ENCODE data around the gene GRAP2. TPM values are rescaled to one million over a fixed set of nuclear protein-coding genes. Genes with fewer than 3 reads are reported as not detected.
A peak's percentile ranks its signal among the peaks of the same experiment; 100 is the strongest.

Gene GRAP2
- total RNA-seq, 1 donor from 2014 or later: not detected

DNA sequence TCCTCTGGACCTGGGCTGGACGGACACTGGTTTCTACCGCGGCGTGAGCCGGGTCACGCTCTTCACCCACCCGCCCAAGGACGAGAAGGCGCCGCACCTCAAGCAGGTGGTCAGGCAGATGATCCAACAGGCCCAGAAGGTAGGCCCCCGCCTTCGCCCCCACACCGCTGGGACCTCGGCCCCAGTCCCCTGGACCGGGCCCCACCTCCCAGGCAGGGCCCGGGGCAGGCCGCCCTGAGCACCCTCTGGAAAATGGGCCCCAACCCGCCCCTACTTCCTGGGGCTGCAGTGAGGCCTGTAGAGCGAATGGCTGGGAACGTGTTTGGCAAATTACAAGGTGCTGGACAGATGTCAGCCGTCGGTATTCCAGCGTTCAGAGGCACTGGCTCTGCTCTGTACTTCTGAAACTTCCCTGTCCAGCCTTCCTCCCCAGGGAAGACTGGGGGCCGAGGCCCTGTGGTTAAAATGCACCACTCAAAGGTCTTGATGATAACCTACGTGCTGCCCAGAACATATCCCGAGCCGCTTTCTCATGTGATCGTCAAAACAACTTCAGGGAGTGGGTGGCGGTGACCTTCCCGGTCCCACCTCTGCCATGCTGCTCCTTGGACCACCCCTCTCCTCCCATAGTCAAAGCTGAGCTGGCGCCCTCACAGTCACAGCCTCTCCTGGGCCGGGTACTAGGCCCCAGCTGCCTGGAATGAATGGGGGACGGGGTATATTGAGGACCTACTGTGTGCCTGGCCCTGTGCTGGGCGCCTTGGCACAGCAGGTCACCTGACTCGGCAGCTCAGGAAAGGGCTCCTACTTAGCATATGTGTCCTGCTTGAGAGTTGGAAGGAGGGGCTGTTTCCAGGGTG is 94.7 kb downstream of the GRAP2 start:
- H3K36me3 Mint-ChIP-seq: no peaks in the 10 kb centered on the region

GRCh38 chr22:39996732-39997131 is 95.8 kb downstream of the GRAP2 start:
- H3K4me3 ChIP-seq: no peak overlapping the region
- no peak for TF ChIP-seq EZH2 (IDR thresholded peaks at IDR 0.05)
- no peak for TF ChIP-seq EZH2phosphoT487 (IDR thresholded peaks at IDR 0.05)
- no peak for TF ChIP-seq CTCF (IDR thresholded peaks at IDR 0.05)
- H3K79me2 ChIP-seq (ENCODE audit: low read depth): no peaks in the 10 kb centered on the region
- H3K4me1 ChIP-seq: peaks cover 45% of the 10 kb centered on the region
- DNase-seq (ENCODE audit: low spot score): no peak
- H3K27ac ChIP-seq: no peak overlapping the region
- no peak overlapping the region for H3K4me3 Mint-ChIP-seq
- peaks cover 65% of the 10 kb centered on the region for H3K4me1 Mint-ChIP-seq
- no peak overlapping the region for H2AFZ ChIP-seq (replicated peaks)
- H4K20me1 ChIP-seq (ENCODE audit: low read depth): peaks cover 3% of the 10 kb centered on the region
- peaks cover 61% of the 10 kb centered on the region for H3K27me3 ChIP-seq
- no peaks in the 10 kb centered on the region for H3K36me3 ChIP-seq
- no peak overlapping the region for H3K9ac ChIP-seq
- H3K27ac Mint-ChIP-seq: no peak overlapping the region
- H3K36me3 Mint-ChIP-seq: no peaks in the 10 kb centered on the region
- H3K27me3 Mint-ChIP-seq (ENCODE audit: insufficient read depth, low read depth): peaks cover 32% of the 10 kb centered on the region
- H3K4me2 ChIP-seq: no peak overlapping the region
- no peaks in the 10 kb centered on the region for H3K9me3 Mint-ChIP-seq
- H3K9me3 ChIP-seq (ENCODE audit: low read depth): no peaks in the 10 kb centered on the region
- H3F3A ChIP-seq (ENCODE audit: low read depth): peaks cover 73% of the 10 kb centered on the region

More for the DNA sequence above, 94.7 kb downstream of the GRAP2 start:
- H3F3A ChIP-seq (ENCODE audit: low read depth): peaks cover 64% of the 10 kb centered on the region
- H4K20me1 ChIP-seq (ENCODE audit: low read depth): peaks cover 3% of the 10 kb centered on the region
- peak overlapping the region; percentile 62 for H3K4me2 ChIP-seq
- H3K36me3 ChIP-seq: no peaks in the 10 kb centered on the region
- Mint-ChIP-seq H3K4me3 (peak overlapping the region; percentile 52), H3K4me1 (peaks cover 55% of the 10 kb centered on the region), H3K27me3 (ENCODE audit: insufficient read depth, low read depth) (peaks cover 31% of the 10 kb centered on the region), H3K9me3 (no peaks in the 10 kb centered on the region), H3K27ac (no peak overlapping the region)
- H3K9ac ChIP-seq: no peak overlapping the region
- peaks cover 34% of the 10 kb centered on the region for H3K4me1 ChIP-seq
- no peak overlapping the region for H3K27ac ChIP-seq
- H3K79me2 ChIP-seq (ENCODE audit: low read depth): no peaks in the 10 kb centered on the region
- DNase-seq (ENCODE audit: low spot score): no peak
- H3K9me3 ChIP-seq (ENCODE audit: low read depth): no peaks in the 10 kb centered on the region
- peak; percentile 82 for TF ChIP-seq EZH2 (IDR thresholded peaks at IDR 0.05)
- TF ChIP-seq CTCF (IDR thresholded peaks at IDR 0.05): no peak
- H3K27me3 ChIP-seq: peaks cover 72% of the 10 kb centered on the region
- no peak overlapping the region for H2AFZ ChIP-seq (replicated peaks)
- peak overlapping the region; percentile 17 for H3K4me3 ChIP-seq

DNA sequence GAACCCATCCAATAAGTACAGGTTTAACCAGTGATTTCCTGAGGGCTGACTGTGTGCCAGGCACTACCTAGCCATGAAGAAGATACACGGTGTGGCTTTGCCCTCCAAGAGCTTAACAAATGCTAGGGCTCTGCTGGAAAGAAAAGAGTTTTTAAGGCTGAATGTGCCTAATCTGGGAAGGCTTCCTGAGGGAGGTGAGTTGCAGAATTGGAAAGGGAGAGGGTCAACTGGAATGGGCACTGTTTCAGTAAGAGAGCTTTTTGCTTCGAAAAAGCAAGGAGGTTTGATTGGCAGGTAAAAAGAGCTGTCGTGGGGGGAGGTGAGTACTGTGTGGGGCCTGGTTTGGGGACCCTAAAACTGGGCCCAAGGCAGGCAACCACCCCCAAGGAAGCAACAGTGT is 96.5 kb downstream of the GRAP2 start:
- H3K4me3 ChIP-seq: no peak overlapping the region
- DNase-seq (ENCODE audit: low spot score): no peak
- H3K4me2 ChIP-seq: peak overlapping the region; percentile 67
- Mint-ChIP-seq H3K27me3 (ENCODE audit: insufficient read depth, low read depth) (peaks cover 25% of the 10 kb centered on the region), H3K9me3 (no peaks in the 10 kb centered on the region), H3K36me3 (no peaks in the 10 kb centered on the region), H3K27ac (no peak overlapping the region), H3K4me3 (no peak overlapping the region), H3K4me1 (peaks cover 72% of the 10 kb centered on the region)
- peaks cover 73% of the 10 kb centered on the region for H3F3A ChIP-seq (ENCODE audit: low read depth)
- H3K9ac ChIP-seq: no peak overlapping the region
- no peaks in the 10 kb centered on the region for H3K9me3 ChIP-seq (ENCODE audit: low read depth)
- H3K27me3 ChIP-seq: peaks cover 54% of the 10 kb centered on the region
- no peaks in the 10 kb centered on the region for H3K79me2 ChIP-seq (ENCODE audit: low read depth)
- no peaks in the 10 kb centered on the region for H3K36me3 ChIP-seq
- TF ChIP-seq CTCF (IDR thresholded peaks at IDR 0.05): no peak
- no peak for TF ChIP-seq EZH2 (IDR thresholded peaks at IDR 0.05)
- no peak for TF ChIP-seq EZH2phosphoT487 (IDR thresholded peaks at IDR 0.05)
- peaks cover 52% of the 10 kb centered on the region for H3K4me1 ChIP-seq
- no peak overlapping the region for H2AFZ ChIP-seq (replicated peaks)
- peaks cover 3% of the 10 kb centered on the region for H4K20me1 ChIP-seq (ENCODE audit: low read depth)
- H3K27ac ChIP-seq: no peak overlapping the region

Measured in neural progenitor cell (in vitro differentiated cells).